ENCODE measurements around the gene TMIGD2.
"Not testable (repeated sequence)": the region's sequence is repeated elsewhere in the genome, so short reads cannot be mapped to it uniquely, and the experiment has no call there.

TMIGD2 gene

DNA sequence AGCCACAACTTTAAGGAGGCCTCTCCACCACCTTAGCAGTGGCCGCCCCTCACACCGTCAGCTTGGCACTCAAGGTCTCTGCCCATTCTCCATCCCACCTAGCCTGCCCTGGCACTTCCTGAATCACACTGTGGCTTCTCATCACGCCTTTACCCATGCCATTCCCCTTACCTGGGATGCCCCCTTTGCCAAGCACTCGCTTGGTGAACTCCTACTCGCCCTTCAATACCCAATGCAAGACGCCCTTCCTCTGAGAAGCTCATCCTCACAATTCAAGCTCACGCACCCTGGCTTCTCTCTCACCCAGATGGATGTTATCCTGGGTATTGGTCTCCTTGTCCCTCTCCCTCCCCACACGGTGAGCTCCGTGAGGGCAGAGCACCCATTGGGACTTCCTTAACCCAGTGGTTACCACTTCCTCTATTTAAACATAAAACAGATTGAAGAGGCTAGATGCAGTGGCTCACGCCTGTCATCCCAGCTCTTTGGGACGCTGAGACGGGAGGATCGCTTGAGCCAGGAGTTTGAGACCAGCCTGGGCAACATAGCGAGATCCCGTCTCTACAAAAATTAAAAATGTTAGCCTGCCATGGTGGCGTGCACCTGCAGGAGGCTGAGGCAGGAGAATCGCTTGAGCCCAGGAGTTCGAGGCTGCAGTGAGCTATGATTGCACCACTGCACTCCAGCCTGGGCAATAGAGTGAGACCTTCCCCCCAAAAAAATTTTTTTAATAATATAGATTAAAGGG, 35.8 kb downstream of the TMIGD2 start:
- DNase-seq = no peak

DNA sequence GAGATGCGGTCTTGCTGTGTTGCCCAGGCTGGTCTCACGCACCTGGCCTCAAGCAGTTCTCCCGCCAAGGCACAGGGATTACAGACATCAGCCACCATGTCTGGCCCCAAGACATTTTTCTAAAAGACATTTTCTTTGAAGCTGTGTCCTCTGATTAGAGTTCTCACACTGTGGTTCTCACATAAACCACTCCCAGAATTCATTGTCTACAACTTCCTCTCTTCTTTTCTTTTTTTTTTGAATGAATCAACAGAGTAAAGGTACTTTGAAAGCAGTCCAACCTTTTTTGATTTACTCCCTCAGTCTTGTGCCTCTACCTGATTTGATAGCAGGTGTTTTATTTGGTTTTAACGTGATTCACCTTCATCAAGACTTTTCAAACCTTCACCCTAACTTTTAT, 37.4 kb downstream of the TMIGD2 start:
- DNase-seq = no peak

- DNase-seq = no peak
These were observed 41.5 kb downstream of the TMIGD2 start for GRCh38 chr19:4260613-4261191.

DNA sequence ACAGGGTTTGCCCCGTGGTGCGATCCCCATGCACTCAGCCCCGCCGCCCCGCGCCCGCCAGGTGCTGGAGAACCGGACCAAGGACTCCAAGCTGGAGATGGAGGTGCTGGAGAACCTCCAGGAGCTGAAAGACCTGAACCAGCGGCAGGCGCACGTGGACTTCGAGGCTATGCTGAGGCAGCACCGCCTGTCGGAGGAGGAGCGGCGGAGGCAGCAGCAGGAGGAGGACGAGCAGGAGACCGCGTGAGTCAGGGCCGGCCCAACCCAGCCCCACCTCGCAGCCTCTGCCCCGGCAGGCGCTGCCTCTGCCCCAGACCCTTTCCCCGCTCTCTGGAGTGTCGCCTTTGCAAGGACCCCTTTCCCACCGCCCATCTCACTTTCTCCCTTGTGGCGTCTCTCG, 44.0 kb downstream of the TMIGD2 start:
- DNase-seq = no peak

- DNase-seq = no peak
These were observed 45.2 kb downstream of the TMIGD2 start for GRCh38 chr19:4257025-4257424.

DNA sequence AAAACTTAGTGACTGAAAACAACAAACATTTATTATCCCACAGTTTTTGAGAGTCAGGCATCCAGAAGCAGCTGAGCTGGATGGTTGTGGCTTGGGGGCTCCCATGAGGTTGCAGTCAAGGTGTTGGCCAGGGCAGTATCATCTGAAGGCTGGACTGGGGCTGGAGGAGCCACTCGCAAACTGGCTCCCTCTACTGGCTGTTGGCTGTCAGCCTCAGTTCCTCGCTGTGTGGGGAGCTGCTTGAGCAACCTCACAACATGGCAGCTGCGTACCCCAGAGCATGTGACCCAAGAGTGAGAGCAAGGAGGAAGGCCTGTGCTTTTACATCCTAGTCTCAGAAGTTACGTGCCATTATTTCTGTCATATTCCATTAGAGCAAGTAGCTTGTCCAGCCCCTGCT, 45.6 kb downstream of the TMIGD2 start:
- DNase-seq = no peak

DNA sequence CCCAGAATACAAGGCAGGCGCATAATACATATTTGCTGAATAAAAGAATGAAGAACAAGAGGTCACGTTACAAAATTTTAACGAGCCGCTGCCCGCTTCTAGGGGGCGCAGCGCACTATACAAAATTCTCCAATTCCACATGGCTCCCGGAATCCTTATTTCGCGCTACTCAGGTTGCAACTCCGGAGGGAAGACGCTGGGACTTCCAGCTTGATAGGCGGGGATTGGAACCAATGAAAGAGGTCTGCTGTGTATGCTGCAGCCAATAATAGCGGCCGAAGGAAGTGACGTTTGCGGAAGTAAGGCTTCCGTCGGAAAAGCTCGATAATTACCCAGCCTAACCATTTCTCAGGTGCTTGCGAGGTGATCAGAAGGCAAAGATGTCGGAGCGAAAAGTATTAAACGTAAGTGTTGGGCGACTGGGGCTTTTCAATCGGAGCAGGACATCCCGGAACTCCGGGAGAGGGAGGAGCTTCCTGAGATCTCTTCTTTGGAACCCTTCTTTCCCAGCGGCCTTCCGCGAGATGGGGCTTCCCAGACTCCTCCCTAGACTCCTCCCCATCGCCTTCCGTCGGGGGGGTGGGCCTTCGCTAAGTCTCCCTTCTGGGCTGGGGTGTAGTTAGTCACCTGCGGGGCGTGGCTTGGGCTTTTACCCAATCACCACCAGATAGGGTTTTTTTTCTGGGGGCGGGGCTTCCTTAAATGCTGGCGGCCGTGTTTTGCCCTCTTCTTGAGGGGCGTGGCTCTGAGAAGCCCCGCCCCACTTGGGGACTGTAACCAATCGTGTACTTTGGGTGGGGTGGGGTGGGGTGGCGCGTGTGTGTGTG, 55.2 kb downstream of the TMIGD2 start, which contains the start of gene YJU2:
TSS of gene YJU2 (plus strand) at position 314 of the 827 bp plus-strand sequence. CDS start at position 381, 67 bp downstream.
- DNase-seq = peak; percentile 95

- not testable (repeated sequence) for DNase-seq
These were observed 56.3 kb downstream of the TMIGD2 start for GRCh38 chr19:4245938-4246337.

Data from T1000 (cell line).